Measurements from ENCODE around the gene CAMK2D. TPM values are rescaled to one million over a fixed set of nuclear protein-coding genes. Genes with fewer than 3 reads are reported as not detected.

Gene CAMK2D
- polyA plus RNA-seq, 4 donors = 60.0 to 89.9 (median 76.3) TPM

- DNase-seq (ENCODE audit: low read depth in 4 of 4, low spot score in 3 of 4) = no peak
These were observed 145.1 kb downstream of the CAMK2D start for GRCh38 chr4:113616443-113616842.

DNA sequence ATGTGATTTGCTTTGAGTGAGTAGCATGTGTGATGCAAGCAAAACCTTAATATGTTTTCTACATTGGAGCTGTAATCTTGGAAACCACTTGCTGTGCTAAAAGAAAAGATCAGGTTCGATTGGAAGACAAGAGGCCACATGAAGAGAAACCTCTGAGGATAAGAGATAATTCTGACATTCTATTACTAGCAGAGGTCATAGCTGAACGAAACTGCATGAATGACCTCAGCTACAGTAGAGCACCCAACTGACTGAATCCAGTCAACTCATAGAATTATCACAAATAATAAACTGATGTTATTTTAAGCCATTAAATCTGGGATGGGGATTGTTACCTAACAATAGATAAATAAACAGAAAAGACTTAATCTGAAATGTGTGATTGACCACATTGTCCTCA, 147.1 kb downstream of the CAMK2D start:
- no peak for DNase-seq (ENCODE audit: low read depth in 4 of 4, low spot score in 3 of 4)

- no peak for DNase-seq (ENCODE audit: low read depth in 4 of 4, low spot score in 3 of 4)
These were observed 148.0 kb downstream of the CAMK2D start for GRCh38 chr4:113613503-113613902.

GRCh38 chr4:113610537-113610936, 151.0 kb downstream of the CAMK2D start:
- no peak for DNase-seq (ENCODE audit: low read depth in 4 of 4, low spot score in 3 of 4)

DNA sequence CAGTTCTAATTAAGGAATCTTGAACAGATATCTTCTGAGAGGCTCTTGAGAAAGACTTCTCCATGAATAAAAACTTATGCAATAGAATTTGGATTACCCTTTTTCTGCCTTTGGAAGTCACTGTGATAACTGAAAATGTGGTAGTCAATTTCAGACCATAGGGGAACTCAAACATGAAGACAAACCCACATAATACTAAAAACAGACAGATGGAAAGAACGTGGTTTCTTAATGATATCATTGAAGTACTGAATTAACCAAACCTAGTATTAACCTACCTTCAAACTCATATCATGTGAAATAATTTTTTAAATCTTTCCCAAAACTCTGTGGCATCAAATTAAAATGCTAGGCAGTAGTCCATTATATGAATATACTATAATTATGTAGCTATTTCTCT, 153.5 kb downstream of the CAMK2D start:
- DNase-seq (ENCODE audit: low read depth in 4 of 4, low spot score in 3 of 4) = no peak

GRCh38 chr4:113607147-113607720, 154.3 kb downstream of the CAMK2D start:
- DNase-seq (ENCODE audit: low read depth in 4 of 4, low spot score in 3 of 4) = no peak

GRCh38 chr4:113604955-113605354, 156.6 kb downstream of the CAMK2D start:
- no peak for DNase-seq (ENCODE audit: low read depth in 4 of 4, low spot score in 3 of 4)

- no peak for DNase-seq (ENCODE audit: low read depth in 4 of 4, low spot score in 3 of 4)
These were observed 157.6 kb downstream of the CAMK2D start for GRCh38 chr4:113603911-113604310.

- no peak for DNase-seq (ENCODE audit: low read depth in 4 of 4, low spot score in 3 of 4)
These were observed 158.8 kb downstream of the CAMK2D start for GRCh38 chr4:113602646-113603228.

- no peak for DNase-seq (ENCODE audit: low read depth in 4 of 4, low spot score in 3 of 4)
These were observed 159.9 kb downstream of the CAMK2D start for GRCh38 chr4:113601636-113602035.

DNA sequence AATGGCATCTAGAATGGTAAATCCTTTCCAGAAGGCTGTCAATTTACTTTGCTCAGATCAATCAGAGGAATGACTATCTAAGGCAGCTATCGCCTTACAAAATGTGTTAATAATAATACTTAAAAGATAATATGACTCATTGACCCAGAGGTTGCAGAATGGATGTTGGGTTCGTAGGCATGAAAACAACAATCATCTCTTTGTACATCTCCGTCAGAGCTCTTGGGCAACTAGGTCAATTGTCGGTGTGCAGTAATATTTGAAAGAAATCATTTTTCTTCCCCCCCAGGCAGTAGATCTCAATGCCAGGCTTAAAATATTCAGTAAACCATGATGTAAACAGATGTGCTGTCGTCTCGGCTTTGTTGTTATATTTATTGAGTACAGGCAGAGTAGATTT, 165.1 kb downstream of the CAMK2D start:
- no peak for DNase-seq (ENCODE audit: low read depth in 4 of 4, low spot score in 3 of 4)

DNA sequence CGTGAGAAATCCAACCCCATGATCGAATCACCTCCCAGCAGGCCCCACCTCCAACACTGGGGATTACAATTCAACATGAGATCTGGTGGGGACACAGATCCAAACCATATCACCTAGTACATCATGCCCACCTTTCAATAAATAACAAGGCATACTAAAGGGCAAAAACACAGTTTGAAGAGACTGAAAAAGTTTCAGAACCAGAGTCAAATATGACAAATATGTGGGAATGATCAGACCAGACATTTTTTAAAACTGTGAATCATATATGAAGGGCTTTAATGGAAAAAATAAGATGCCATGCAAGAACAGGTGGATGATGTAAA, 167.3 kb downstream of the CAMK2D start:
- no peak for DNase-seq (ENCODE audit: low read depth in 4 of 4, low spot score in 3 of 4)

DNA sequence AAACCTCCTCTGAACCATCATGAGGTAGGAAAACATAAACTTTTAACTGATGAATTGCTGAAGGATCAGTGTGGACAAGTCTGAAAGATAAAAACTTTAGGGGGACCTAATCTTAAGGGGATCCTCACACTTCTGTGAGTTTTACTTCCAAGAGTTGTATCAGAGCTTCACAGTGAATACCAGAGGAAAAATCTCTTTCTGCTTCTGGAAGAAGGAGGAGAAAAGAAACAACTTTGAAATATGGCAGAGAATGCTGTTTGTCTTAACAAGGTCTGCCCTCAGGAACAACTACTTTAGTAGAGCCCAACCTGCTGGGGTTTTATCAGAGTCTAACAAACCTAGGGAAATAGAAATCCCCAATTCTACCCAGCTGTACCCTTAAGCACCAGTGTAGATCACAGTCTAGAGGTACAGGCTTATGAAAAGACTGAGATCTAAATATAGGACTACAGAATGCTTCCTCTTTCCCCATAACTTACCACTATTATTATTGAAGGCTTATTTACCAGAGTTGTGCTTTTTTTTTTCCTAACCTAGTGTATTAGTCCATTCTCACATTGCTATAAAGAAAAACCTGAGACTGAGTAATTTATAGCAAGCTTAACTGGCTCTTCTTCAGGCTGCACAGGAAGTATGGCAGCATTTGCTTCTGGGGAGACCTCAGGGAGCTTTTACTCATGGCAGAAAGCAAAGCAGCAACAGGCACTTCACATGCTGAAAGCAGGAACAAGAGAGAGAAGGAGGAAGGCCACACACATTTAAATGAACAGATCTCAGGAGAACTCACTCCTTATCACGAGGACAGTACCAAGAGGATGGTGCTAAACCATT, 167.9 kb downstream of the CAMK2D start:
- no peak for DNase-seq (ENCODE audit: low read depth in 4 of 4, low spot score in 3 of 4)

- no peak for DNase-seq (ENCODE audit: low read depth in 4 of 4, low spot score in 3 of 4)
These were observed 169.6 kb downstream of the CAMK2D start for GRCh38 chr4:113591982-113592381.

DNA sequence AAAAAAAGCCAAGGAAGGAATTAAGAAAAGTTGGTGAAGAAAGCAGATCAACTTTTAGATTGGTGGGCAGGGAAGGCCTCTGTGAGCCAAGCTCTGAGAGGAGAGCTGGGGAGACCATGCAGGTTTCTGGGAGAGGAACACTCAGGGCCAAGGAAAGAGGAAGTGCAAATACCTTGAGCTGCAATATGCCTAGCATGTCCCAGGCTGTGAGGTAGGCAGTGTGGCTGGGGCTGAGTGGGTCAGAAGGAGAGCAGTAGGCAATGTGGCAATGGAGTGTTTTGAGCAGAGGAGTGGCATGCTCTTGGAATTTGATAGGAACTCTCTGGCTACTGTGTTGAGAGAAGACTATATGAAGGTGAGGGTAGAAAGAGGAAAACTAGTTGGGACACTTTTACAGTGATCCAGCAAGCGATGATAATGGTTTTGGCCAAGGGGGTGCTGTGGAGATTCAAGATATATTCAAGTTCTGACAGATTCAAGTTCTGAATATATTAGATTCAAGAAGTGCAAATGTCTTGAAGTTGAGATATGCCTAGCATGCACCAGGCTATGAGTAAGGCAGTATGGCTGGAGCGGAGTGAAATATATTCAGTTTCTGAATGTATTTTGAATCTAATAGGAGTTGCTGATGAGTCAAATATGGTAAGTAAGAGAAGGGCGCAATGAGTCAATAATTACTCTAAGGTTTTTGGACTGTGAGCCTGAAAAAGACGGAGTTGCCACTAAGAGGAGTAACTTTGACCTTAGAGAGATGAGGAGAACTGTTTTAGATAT, 172.5 kb downstream of the CAMK2D start:
- no peak for DNase-seq (ENCODE audit: low read depth in 4 of 4, low spot score in 3 of 4)

DNA sequence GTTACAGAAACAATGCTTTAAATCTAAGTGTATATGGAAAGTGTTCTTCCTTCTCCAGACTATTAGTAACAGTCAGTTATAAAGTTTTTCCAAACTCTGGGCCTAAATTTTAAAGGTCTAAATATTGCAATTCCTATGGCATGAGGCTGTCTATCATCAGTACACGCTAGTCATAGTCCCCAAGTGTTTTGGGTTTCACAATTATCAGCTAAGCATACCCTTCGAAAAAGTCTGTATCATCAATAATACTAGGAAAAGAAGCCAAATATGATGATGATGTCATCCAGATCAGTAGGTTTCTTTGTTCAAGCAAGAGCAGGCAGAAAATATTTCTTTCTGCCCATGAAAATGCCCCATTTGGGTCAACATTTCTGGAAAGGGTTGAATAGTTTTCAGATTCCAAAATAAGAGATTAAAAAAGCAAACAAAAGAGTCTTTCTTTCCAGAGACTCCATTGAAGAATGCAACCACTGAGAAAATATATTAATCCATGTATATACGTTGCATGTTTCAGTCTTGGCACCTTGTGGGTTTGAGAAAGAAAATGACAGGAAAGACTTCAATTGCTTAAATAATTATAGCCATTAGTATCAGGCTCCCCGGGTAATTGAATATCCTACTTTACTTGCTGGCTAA, 173.8 kb downstream of the CAMK2D start:
- no peak for DNase-seq (ENCODE audit: low read depth in 4 of 4, low spot score in 3 of 4)

GRCh38 chr4:113587156-113587555, 174.4 kb downstream of the CAMK2D start:
- DNase-seq (ENCODE audit: low read depth in 4 of 4, low spot score in 3 of 4) = no peak

GRCh38 chr4:113586072-113586471, 175.5 kb downstream of the CAMK2D start:
- no peak for DNase-seq (ENCODE audit: low read depth in 4 of 4, low spot score in 3 of 4)

DNA sequence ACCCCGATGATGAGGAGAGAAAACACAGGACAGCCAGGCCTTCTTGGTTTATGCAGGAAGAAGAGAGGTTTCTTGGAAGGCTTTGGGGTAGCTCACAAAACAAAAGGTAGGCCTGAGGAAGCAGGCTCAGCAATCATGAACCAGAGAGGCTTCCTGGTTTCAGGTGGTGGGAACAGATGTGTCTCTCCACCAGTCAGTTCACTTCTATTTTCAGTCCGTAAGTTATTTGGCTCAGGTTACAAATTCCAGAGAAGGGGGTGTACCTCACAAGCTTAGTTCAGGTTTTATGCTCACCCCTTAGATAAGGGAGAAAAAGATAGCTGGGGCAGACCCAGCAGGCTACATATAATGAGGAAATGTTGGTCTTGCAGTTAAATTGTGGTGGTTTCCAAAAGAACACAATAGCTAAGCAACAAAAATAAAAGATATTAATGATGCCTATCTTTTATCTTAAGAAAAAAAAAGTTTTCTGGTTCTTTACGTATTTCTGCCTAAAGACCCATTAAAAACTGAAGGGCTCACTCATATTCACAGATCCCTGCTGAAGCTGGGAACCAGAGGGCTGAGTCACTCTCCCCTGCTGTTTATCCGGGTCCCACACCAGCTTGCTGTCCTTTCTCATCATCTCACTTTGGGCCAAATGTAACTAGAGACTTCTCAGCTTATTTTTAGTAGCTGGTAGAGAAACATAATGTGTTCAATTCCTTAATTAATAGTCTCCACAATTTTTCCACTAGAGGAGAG, 177.0 kb downstream of the CAMK2D start:
- DNase-seq (ENCODE audit: low read depth in 4 of 4, low spot score in 3 of 4) = no peak

DNA sequence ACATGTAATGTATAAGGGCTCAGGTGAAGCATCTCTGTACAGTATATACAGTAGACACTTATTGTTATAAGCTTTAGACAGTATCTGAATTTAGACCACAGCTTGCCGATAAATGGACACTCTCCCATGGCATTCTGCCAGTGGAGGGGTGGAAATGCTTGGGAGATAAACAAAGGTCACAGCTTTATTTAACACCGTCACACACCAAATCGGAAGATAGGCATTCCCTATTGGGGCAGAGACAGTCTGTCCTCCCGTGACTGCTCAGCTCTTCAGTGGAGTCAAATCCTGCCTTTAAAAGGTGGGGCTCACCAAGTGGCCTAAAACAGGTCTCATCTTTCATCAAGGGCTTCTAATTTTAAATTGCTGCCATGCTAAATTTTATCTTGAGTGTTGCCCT, 178.8 kb downstream of the CAMK2D start:
- no peak for DNase-seq (ENCODE audit: low read depth in 4 of 4, low spot score in 3 of 4)
